ENCODE results near the gene CDK5.

The CDK5 gene

DNA sequence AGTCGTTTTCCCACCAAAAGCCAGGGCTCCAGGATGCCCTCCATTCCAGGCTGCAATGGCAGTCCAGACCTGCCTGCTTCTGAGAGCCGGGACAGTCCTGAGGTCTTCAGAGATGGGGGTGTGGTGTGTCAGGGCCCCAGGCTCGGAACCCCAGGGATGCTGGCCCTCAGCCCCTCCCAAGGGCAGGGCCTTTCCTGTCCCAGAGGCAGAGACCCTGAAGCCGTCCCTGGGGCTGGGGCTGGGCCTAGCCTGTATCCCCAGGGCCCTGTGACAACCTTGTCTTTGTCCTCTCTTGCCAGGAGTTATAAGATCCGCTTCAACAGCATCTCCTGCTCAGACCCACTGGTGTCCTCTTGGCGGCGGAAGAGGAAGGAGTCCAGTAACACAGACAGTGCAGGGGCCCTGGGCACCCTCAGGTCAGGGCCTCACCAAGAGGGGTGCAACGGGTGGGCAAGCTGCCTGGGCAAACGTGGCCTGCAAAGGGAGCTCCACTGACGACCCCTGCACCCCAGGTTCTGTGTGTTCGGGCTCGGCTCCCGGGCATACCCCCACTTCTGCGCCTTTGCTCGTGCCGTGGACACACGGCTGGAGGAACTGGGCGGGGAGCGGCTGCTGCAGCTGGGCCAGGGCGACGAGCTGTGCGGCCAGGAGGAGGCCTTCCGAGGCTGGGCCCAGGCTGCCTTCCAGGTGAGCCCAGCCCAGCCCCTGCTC is 51.0 kb downstream of the CDK5 start:
- FAIRE-seq (no peak), DNase-seq (ENCODE audit: insufficient read length, low spot score) (no peak)

DNA sequence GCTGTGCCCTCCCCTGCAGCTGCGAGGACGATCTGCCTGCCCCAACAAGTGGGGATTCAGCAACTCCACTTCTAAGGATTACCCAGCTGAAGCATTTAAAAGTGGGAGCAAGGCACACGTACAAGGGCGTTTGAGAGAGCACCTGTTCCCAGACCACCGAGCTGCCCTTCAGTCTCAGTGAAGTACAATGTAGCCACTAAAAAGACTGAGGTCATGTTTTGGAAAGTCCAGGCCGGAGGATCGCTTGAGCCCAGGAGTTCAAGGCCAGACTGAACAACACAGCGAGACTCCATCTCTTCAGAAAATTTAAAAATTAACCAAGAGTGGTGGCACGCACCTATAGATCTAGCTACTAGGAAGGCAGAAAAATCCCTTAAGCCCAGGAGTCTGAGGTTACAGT is 52.1 kb downstream of the CDK5 start:
- DNase-seq (ENCODE audit: insufficient read length, low spot score) (no peak), FAIRE-seq (no peak)

Measured in GM19239 (cell line).